ENCODE data around the gene AGR2.

GRCh38 chr7:16755397-16755796 lies 49.4 kb downstream of the AGR2 start:
- TF ChIP-seq CTCF (IDR thresholded peaks at IDR 0.05 in 8 of 11, conservative IDR thresholded peaks at IDR 0.05 in 3 of 11), result no peak
- TF ChIP-seq POLR2A (IDR thresholded peaks at IDR 0.05), result no peak
- no peak for TF ChIP-seq POLR2AphosphoS5 (IDR thresholded peaks at IDR 0.05)

Measured in spleen (tissue), 7 donors.